HEK293T (cell line): ENCODE data around the gene CLDN24.

ENCODE experiments used
- ARNT ChIP-seq: fragments of 450-650 bp; IDR thresholded peaks from 2 replicates; pipeline ENCODE4 v1.6.1; 2017; ENCODE audit warnings: mild to moderate bottlenecking
- BHLHE40 ChIP-seq: fragments of 450-650 bp; IDR thresholded peaks from 2 replicates; pipeline ENCODE4 v1.6.1; 2016; ENCODE audit warnings: mild to moderate bottlenecking, moderate library complexity, borderline replicate concordance
- CTBP1 ChIP-seq: fragments of 450-650 bp; IDR thresholded peaks from 2 replicates; pipeline ENCODE4 v1.6.1; 2016; ENCODE audit warnings: borderline replicate concordance
- ELF4 ChIP-seq: fragments of 450-650 bp; IDR thresholded peaks from 2 replicates; pipeline ENCODE4 v1.6.1; 2017; ENCODE audit warnings: antibody characterized with exemption
- FOXA1 ChIP-seq: fragments of 450-650 bp; IDR thresholded peaks from 2 replicates; pipeline ENCODE4 v1.6.1; 2016; ENCODE audit warnings: mild to moderate bottlenecking
- FOXK2 ChIP-seq: fragments of 450-650 bp; IDR thresholded peaks from 2 replicates; pipeline ENCODE4 v1.6.1; 2016; ENCODE audit warnings: mild to moderate bottlenecking
- FOXM1 ChIP-seq: fragments of 450-650 bp; IDR thresholded peaks from 2 replicates; pipeline ENCODE4 v1.6.1; 2017; ENCODE audit warnings: mild to moderate bottlenecking, borderline replicate concordance
- HDGF ChIP-seq: fragments of 450-650 bp; IDR thresholded peaks from 2 replicates; pipeline ENCODE4 v1.6.1; 2017; ENCODE audit warnings: antibody characterized with exemption, borderline replicate concordance
- L3MBTL2 ChIP-seq: fragments of 450-650 bp; conservative IDR thresholded peaks from 2 replicates; pipeline ENCODE4 v1.6.1; 2016; ENCODE audit warnings: mild to moderate bottlenecking
- NFRKB ChIP-seq: fragments of 450-650 bp; IDR thresholded peaks from 2 replicates; pipeline ENCODE4 v1.6.1; 2016; ENCODE audit warnings: mild to moderate bottlenecking, moderate library complexity
- SP1 ChIP-seq: fragments of 450-650 bp; IDR thresholded peaks from 2 replicates; pipeline ENCODE4 v1.6.1; 2017
- TARDBP ChIP-seq: fragments of 450-650 bp; IDR thresholded peaks from 2 replicates; pipeline ENCODE4 v1.6.1; 2016

GRCh38 chr4:183360161-183360919 is 38.1 kb upstream of the CLDN24 start:
- TF ChIP-seq BHLHE40 (no peak), NFRKB (no peak), FOXA1 (no peak), FOXM1 (no peak), SP1 (no peak), HDGF (no peak), L3MBTL2 (no peak), CTBP1 (no peak), FOXK2 (no peak), TARDBP (no peak), ARNT (no peak), ELF4 (no peak)
